ENCODE measurements around the gene GSDME.
A peak's percentile ranks its signal among the peaks of the same experiment; 100 is the strongest.

GSDME gene

DNA sequence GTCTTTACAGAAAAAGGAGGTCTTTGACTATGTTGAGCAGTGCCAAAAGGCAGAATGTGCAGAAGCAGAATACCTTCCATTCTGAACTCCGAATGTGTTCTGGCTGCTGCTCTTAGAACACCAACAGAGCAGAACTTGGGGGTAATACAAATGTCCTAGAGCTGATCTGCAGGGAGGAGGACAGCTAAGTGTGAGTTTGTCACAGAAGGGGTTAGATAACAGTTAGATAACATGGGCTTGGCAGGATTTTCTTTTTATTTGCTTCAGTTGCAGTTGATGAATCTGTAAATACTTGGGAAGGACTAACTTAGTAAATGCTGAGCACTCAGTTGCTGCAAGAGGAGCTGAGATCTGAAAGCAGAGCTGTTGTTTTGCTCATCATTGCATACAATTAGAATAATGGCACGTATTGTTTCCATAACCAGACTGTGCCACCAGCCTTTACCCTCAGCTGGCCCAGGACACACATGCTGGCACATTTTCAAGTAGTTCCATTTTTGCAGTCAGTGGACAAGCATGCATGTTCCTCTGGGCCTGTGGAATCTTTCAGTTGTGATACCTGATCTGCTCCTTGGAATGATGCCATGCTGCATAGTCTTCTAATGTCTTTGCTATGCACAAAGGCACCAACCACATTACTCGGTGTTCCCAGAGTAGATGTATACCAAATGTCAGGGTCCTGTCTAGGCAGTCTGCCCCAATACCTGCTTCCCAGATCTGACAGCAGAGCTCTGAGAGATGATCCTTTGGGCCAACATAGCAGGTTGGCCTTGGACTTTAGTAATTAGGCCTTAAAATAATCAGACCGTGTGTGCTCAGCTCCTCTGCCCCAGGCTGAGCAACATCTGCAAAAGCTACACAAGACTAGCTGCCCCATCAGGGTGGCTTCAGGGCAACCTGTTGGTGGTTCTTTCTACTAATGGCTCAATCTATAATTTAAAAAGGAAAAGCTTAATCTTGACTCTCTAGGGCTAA lies 55.7 kb downstream of the GSDME start:
- TF ChIP-seq, protein P1, sequence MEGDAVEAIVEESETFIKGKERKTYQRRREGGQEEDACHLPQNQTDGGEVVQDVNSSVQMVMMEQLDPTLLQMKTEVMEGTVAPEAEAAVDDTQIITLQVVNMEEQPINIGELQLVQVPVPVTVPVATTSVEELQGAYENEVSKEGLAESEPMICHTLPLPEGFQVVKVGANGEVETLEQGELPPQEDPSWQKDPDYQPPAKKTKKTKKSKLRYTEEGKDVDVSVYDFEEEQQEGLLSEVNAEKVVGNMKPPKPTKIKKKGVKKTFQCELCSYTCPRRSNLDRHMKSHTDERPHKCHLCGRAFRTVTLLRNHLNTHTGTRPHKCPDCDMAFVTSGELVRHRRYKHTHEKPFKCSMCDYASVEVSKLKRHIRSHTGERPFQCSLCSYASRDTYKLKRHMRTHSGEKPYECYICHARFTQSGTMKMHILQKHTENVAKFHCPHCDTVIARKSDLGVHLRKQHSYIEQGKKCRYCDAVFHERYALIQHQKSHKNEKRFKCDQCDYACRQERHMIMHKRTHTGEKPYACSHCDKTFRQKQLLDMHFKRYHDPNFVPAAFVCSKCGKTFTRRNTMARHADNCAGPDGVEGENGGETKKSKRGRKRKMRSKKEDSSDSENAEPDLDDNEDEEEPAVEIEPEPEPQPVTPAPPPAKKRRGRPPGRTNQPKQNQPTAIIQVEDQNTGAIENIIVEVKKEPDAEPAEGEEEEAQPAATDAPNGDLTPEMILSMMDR (conservative IDR thresholded peaks at IDR 0.05; ENCODE audit: control insufficient read depth, insufficient read depth, low read depth, low read length), result no peak
- DNase-seq (ENCODE audit: low read depth), result peak; percentile 93
- no peak overlapping the region for H3K4me3 ChIP-seq (ENCODE audit: control insufficient read depth, low read depth, low read length)

DNA sequence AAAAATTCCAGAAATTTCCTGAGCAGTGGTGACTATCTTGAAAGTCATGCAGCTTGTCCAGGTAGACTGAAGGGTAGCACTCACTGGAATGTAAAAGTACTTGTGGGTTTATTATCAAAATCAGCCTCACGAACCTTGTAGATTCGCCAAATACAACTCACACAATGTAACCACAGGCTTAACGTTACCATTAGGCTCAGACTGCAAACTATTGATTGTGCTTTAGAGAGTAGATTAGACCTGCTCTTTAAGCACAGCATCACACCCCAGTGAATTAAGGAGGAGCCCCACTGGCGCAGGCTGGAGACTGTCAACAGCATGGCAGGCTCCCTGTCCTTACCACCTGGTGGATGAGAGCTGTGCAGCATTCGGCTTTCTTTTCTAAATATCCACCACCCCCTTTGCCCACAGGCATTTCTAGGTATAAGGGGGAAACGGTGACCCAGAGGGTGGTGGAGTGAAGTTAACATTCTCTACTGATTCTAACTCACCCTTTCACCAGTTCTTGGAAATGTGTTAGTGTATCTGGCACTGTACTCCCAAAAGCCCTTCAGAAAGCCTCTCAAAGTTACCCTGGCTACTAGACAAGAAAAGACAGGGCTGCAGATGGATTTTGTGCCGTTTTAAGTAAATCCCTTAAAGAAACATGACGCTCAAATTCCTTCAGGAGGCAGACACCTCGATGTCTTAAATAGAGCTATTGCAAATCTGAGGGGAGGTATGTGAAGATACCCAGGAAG lies 56.6 kb downstream of the GSDME start:
- TF ChIP-seq, protein P1 (conservative IDR thresholded peaks at IDR 0.05; ENCODE audit: control insufficient read depth, insufficient read depth, low read depth, low read length), result no peak
- no peak for DNase-seq (ENCODE audit: low read depth)
- no peak overlapping the region for H3K4me3 ChIP-seq (ENCODE audit: control insufficient read depth, low read depth, low read length)

DNA sequence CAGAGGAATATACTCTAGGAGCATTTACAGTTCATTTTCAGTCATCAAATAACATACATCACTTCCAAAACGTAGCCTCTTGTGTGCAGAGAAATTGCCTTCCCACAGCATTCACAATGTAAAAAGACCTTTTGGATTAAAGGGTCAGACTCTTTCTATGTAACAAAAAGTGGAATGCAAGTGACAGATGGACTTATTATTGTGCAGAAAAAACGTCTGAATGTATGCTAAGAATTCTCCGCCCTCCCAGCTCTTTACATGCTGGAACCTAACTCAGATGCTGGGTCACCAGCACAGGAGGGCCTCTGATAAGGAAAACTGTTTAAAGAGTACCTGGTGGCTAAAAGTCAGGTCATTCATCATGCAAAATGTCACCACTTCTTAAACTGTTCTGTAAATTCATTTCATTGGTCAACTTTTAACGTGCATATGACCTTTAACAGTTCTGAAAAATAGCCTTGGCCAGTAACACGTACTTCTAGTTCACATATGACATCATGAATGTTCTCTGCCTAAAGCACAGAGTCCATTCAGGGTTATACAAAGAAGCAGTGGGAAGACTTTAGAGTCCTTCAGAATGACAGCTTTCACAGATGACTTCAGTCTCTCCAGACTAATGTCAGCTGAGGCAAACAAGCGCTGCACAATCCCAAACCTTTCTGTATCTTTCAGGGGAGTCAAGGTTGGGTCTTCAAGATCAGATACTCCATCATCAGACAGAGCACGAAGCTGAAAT lies 58.6 kb downstream of the GSDME start:
- TF ChIP-seq, protein P1 (conservative IDR thresholded peaks at IDR 0.05; ENCODE audit: control insufficient read depth, insufficient read depth, low read depth, low read length), result no peak

DNA sequence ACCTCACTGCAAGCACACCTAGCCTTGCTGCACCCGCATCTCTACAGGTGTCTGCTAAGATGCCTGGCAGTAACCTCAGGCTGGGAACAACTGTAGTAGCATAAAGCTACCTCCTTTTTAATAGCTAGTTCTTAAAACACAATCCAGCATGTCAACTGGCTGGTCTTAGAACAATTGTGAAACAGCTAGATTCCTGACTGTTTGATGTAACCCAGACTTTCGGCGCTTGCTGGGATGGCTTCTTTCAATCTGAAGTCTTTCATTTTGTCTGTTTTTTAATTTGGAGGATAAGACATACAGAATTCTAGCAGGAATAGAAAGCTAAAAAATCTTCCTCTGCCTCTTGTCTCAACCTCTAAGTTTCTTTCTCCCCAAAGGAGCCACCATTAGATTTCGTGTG lies 59.8 kb downstream of the GSDME start:
- no peak for DNase-seq (ENCODE audit: low read depth)
- TF ChIP-seq, protein P1 (conservative IDR thresholded peaks at IDR 0.05; ENCODE audit: control insufficient read depth, insufficient read depth, low read depth, low read length), result no peak
- no peak overlapping the region for H3K4me3 ChIP-seq (ENCODE audit: control insufficient read depth, low read depth, low read length)

More for the DNA sequence above, 58.6 kb downstream of the GSDME start:
- DNase-seq (ENCODE audit: low read depth), result no peak
- H3K4me3 ChIP-seq (ENCODE audit: control insufficient read depth, low read depth, low read length), result no peak overlapping the region

DNA sequence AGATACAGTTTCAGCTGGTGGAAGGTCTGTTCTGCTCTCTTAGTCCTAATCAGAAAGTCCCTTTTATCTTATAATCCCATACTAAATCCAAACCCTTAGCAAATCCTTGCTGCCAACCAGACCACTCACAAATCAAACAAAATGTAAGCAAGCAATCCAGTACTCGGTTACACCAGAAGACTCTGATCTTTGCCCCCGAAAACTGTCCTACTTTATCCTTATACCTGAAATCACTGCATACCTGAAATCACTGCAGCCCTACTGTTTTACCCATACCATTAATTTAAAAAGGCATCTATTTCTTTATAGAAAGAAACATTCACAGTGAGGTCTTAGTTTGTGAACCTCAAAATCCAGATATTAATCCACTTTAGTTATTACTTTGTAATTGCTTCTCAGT lies 64.7 kb downstream of the GSDME start:
- no peak overlapping the region for H3K4me3 ChIP-seq (ENCODE audit: control insufficient read depth, low read depth, low read length)
- TF ChIP-seq, protein P1 (conservative IDR thresholded peaks at IDR 0.05; ENCODE audit: control insufficient read depth, insufficient read depth, low read depth, low read length), result no peak
- DNase-seq (ENCODE audit: low read depth), result no peak

DNA sequence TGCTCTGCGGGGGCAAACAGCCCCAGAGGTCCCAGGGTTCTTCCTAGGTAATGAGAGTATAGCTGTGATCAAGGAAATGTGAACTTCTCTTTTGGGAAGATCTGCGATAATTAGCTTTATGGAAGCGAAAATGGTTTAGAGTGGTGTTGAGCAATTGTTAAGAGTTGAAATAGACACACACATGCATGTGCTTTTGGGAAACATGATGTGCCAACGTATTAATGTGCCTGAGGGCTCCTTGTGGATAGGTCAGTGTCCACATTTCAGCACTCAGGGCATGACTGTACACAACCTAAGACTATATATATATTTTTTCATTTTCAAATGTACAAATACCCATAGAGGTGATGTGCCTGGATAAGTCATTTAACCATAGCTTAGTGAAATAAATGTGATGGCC lies 67.0 kb downstream of the GSDME start:
- H3K4me3 ChIP-seq (ENCODE audit: control insufficient read depth, low read depth, low read length), result no peak overlapping the region
- TF ChIP-seq, protein P1 (conservative IDR thresholded peaks at IDR 0.05; ENCODE audit: control insufficient read depth, insufficient read depth, low read depth, low read length), result no peak
- DNase-seq (ENCODE audit: low read depth), result no peak

Measured in fibroblast of mammary gland (primary cell).